HK-2 (cell line): ENCODE results near the gene MAD1L1.
"Not testable (repeated sequence)": the region's sequence is repeated elsewhere in the genome, so short reads cannot be mapped to it uniquely, and the experiment has no call there.

ENCODE experiments used
- DNase-seq: peaks from one replicate; pipeline ENCODE4 v3.0.0-alpha.2; 2018; ENCODE audit not compliant: unreplicated experiment

The MAD1L1 gene

GRCh38 chr7:1883834-1884582, 348.7 kb downstream of the MAD1L1 start:
- DNase-seq: no peak

GRCh38 chr7:1883031-1883761, 349.5 kb downstream of the MAD1L1 start:
- peak; percentile 86 for DNase-seq

GRCh38 chr7:1882451-1882850, 350.3 kb downstream of the MAD1L1 start:
- DNase-seq: no peak

GRCh38 chr7:1881946-1882345, 350.8 kb downstream of the MAD1L1 start:
- DNase-seq: no peak

- DNase-seq: not testable (repeated sequence)
Observed at GRCh38 chr7:1876641-1877040, 356.1 kb downstream of the MAD1L1 start.

- DNase-seq: not testable (repeated sequence)
Observed at GRCh38 chr7:1875392-1876199, 357.1 kb downstream of the MAD1L1 start.

GRCh38 chr7:1874590-1875391, 358.0 kb downstream of the MAD1L1 start:
- not testable (repeated sequence) for DNase-seq

GRCh38 chr7:1873857-1874589, 358.7 kb downstream of the MAD1L1 start:
- DNase-seq: no peak

GRCh38 chr7:1873421-1873820, 359.3 kb downstream of the MAD1L1 start:
- no peak for DNase-seq

GRCh38 chr7:1873070-1873405, 359.7 kb downstream of the MAD1L1 start:
- DNase-seq: no peak

- DNase-seq: no peak
Observed at GRCh38 chr7:1872191-1873069, 360.3 kb downstream of the MAD1L1 start.

GRCh38 chr7:1869452-1870130, 363.2 kb downstream of the MAD1L1 start:
- DNase-seq: no peak

- no peak for DNase-seq
Observed at GRCh38 chr7:1868516-1869165, 364.1 kb downstream of the MAD1L1 start.

GRCh38 chr7:1867370-1868260, 365.1 kb downstream of the MAD1L1 start:
- DNase-seq: no peak

- DNase-seq: no peak
Observed at GRCh38 chr7:1866601-1867000, 366.1 kb downstream of the MAD1L1 start.

GRCh38 chr7:1865571-1866255, 367.0 kb downstream of the MAD1L1 start:
- DNase-seq: no peak

GRCh38 chr7:1865000-1865555, 367.7 kb downstream of the MAD1L1 start:
- DNase-seq: no peak
